ENCODE results near the gene TBL1X. TPM values are rescaled to one million over a fixed set of nuclear protein-coding genes. Genes with fewer than 3 reads are reported as not detected.

The TBL1X gene
- total and polyA plus RNA-seq, 12 donors = 5.0 to 256 (median 28.1) TPM

DNA sequence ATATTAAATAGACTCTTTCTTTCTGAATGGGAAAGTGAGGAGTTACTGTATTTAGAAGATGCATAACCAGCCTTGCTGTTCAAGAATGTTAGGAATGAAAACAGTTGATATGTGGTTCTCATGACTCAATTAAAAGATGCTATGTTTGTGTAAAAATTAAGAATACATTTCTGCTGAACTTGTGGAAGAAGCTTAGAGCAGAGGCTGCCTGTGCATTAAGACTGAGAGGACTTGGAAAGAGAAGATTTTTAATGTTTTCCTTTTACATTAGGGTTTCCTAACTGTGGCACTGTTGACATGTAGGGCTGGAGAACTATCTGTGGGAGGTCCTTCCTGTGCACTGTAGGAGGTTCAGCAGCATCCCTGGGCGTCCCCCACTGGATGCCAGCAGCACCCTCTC lies 163.1 kb downstream of the TBL1X start:
- Histone ChIP-seq H3K9me3 (replicated peaks in 1 of 3) (no peaks in the 10 kb centered on the region), H3K4me3 (no peak overlapping the region), H3K27ac (no peak overlapping the region), H3K4me1 (replicated peaks in 1 of 2) (no peaks in the 10 kb centered on the region), H3K36me3 (replicated peaks in 1 of 2) (no peaks in the 10 kb centered on the region), H3K27me3 (no peaks in the 10 kb centered on the region)
- intact Hi-C loops (cut with DNase I) = no loop called here
- TF ChIP-seq POLR2A (IDR thresholded peaks at IDR 0.05) = no peak
- TF ChIP-seq, protein P1, sequence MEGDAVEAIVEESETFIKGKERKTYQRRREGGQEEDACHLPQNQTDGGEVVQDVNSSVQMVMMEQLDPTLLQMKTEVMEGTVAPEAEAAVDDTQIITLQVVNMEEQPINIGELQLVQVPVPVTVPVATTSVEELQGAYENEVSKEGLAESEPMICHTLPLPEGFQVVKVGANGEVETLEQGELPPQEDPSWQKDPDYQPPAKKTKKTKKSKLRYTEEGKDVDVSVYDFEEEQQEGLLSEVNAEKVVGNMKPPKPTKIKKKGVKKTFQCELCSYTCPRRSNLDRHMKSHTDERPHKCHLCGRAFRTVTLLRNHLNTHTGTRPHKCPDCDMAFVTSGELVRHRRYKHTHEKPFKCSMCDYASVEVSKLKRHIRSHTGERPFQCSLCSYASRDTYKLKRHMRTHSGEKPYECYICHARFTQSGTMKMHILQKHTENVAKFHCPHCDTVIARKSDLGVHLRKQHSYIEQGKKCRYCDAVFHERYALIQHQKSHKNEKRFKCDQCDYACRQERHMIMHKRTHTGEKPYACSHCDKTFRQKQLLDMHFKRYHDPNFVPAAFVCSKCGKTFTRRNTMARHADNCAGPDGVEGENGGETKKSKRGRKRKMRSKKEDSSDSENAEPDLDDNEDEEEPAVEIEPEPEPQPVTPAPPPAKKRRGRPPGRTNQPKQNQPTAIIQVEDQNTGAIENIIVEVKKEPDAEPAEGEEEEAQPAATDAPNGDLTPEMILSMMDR (IDR thresholded peaks at IDR 0.05) = no peak
- 50 to 73% (median 60%) methylated on average over 1 of the region's 1 CpG; no CpG with 5 or more reads in 1 of the 4 donors for WGBS, 4 donors
- DNase-seq = no peak

DNA sequence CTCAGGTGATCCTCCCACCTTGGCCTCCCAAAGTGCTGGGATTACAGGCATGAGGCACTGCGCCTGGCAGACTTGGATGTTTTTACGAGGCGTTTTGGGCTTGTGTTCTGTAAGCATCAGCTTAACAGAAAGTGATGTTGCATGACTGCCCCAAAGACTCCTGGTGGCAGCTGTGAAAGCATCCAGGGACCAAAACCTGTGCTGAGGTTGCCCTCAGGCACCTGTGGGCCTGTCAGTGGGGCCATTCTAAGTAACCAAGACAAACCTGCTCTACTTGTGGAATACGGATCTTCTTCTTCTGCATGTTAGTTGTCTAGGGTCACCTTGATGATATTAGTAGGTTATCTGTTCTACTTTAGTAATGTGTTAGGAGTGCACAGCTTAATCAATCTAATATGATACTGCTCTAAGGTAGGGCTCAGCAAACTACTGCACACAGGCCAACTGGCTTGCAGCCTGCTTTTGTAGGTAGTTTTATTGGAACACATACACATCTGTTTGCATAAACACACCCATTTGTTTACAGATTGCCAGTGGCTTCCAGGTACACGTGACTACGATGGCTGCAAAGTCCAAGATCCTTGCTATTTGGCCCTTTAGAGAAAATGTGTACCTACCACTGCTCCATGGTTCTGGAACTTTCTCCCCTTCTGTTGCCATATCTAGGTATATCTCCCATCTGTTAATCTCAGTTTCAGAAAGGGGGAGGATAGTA lies 164.1 kb downstream of the TBL1X start:
- 86 to 100% (median 93%) methylated on average over 3 to 6 of the region's 6 CpGs for WGBS, 4 donors
- no peak for DNase-seq
- intact Hi-C loops (cut with DNase I) = no loop called here
- H3K27ac ChIP-seq = no peak overlapping the region
- H3K9me3 ChIP-seq (replicated peaks in 1 of 3) = no peaks in the 10 kb centered on the region
- H3K27me3 ChIP-seq = no peaks in the 10 kb centered on the region
- H3K4me3 ChIP-seq = no peak overlapping the region
- TF ChIP-seq, protein P1 (IDR thresholded peaks at IDR 0.05) = no peak
- no peak for TF ChIP-seq POLR2A (IDR thresholded peaks at IDR 0.05)
- H3K36me3 ChIP-seq (replicated peaks in 1 of 2) = no peaks in the 10 kb centered on the region
- H3K4me1 ChIP-seq (replicated peaks in 1 of 2) = no peaks in the 10 kb centered on the region

DNA sequence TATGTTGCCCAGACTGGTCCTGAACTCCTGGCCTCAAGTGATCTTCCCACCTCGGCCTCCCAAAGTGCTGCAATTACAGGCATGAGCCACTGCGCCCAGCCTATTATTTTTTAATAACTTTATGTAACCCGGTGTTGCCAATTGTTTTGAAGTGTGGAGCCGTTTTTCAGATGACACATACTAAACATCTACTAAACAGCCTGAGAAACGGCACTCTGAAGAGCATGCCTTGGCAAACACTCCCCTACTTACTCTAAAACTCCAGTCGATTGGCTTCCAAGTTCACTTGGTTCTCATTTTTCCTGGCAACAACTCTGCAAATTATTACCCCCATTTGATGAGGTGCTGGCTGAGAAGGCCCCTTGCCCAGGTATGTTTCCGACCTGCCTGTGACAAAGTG lies 169.7 kb downstream of the TBL1X start:
- intact Hi-C loops (cut with DNase I) = no loop called here
- WGBS, 4 donors = 72 to 96% (median 86%) methylated on average over 7 of the region's 7 CpGs
- Histone ChIP-seq H3K4me1 (replicated peaks in 1 of 2) (no peaks in the 10 kb centered on the region), H3K27me3 (no peaks in the 10 kb centered on the region), H3K27ac (no peak overlapping the region), H3K9me3 (replicated peaks in 1 of 3) (no peaks in the 10 kb centered on the region), H3K4me3 (no peak overlapping the region), H3K36me3 (replicated peaks in 1 of 2) (no peaks in the 10 kb centered on the region)
- TF ChIP-seq, protein P1 (IDR thresholded peaks at IDR 0.05) = no peak
- no peak for TF ChIP-seq POLR2A (IDR thresholded peaks at IDR 0.05)
- no peak for DNase-seq

DNA sequence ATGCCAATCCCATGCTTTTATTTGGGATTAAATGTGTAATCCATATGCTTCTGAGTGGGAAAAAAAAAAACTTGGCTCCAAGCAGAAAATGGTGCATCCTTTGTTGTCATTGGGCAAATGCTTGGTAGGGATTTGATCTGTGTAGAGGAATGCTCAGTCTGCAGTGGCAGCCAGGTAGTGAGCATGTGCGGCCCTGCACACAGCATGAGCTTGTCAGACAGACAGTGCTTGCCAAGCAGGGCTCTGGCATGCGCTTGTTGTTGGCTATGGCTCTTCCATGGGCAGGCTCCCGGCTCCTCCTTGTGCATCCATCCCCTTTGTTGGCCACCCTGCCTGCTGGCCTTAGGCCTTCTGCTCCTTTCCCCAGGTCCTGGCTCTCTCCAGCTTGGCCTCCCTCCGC lies 170.5 kb downstream of the TBL1X start:
- DNase-seq = no peak
- Histone ChIP-seq H3K27ac (no peak overlapping the region), H3K4me3 (no peak overlapping the region), H3K4me1 (replicated peaks in 1 of 2) (no peaks in the 10 kb centered on the region), H3K27me3 (no peaks in the 10 kb centered on the region), H3K9me3 (replicated peaks in 1 of 3) (no peaks in the 10 kb centered on the region), H3K36me3 (replicated peaks in 1 of 2) (no peaks in the 10 kb centered on the region)
- 87 to 100% (median 94%) methylated on average over 1 to 4 of the region's 4 CpGs for whole genome bisulfite sequencing, 4 donors
- intact Hi-C loops (cut with DNase I) = no loop called here
- no peak for TF ChIP-seq POLR2A (IDR thresholded peaks at IDR 0.05)
- TF ChIP-seq, protein P1 (IDR thresholded peaks at IDR 0.05) = no peak

All from adrenal gland (tissue), 12 donors.